PC-3 (cell line): Measurements from ENCODE around the gene MYH2.
"Not testable (repeated sequence)": the region's sequence is repeated elsewhere in the genome, so short reads cannot be mapped to it uniquely, and the experiment has no call there.

Source experiments
- CTCF ChIP-seq: fragments of 300-600 bp; sonication (generic); conservative IDR thresholded peaks from 2 replicates; pipeline ENCODE4 v1.5.1; 2017; ENCODE audit warnings: antibody characterized with exemption, low read depth, mild to moderate bottlenecking, low read length
- EZH2 ChIP-seq: fragments of 300-600 bp; sonication (generic); IDR thresholded peaks from one replicate; pipeline ENCODE4 v1.6.1; 2017; ENCODE audit warnings: antibody characterized with exemption, mild to moderate bottlenecking, low read length; ENCODE audit not compliant: unreplicated experiment

DNA sequence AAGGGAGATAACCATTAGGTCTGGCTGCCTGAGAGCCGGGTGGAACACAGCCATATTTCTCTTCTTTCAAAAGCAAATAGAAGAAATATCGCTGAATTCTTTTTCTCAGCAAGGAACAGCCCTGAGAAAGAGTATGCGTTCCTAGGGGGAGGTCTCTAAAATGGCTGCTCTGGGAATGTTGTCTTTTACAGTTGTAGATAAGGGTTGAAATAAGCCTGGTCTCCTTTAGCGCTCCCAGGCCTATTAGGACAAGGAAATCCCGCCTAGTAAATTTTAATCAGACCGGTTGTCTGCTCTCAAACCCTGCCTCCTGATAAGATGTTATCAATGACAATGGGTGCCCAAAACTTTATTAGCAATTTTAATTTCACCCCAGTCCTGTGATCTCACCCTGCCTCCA lies 8.3 kb downstream of the MYH2 start:
- not testable (repeated sequence) for TF ChIP-seq CTCF, EZH2
